Chondrocyte (in vitro differentiated cells): ENCODE data around the gene GYG2. TPM values are rescaled to one million over a fixed set of nuclear protein-coding genes. Genes with fewer than 3 reads are reported as not detected.

Experiments used
- DNase-seq: peaks from one replicate; pipeline ENCODE4 v3.0.0; 2021; ENCODE audit warnings: mixed read lengths, low spot score
- H3K27ac Mint-ChIP-seq: one replicate; pipeline ENCODE4 v1.8.0; 2021; ENCODE audit warnings: mild to moderate bottlenecking, moderate library complexity, mixed read lengths; ENCODE audit not compliant: unreplicated experiment
- H3K27me3 Mint-ChIP-seq: 2 replicates; pipeline ENCODE4 v1.8.0; 2021; ENCODE audit warnings: low read depth, mixed read lengths
- H3K36me3 Mint-ChIP-seq: 2 replicates; pipeline ENCODE4 v1.8.0; 2021; ENCODE audit warnings: low read depth, mixed read lengths
- H3K4me1 Mint-ChIP-seq: 2 replicates; pipeline ENCODE4 v1.8.0; 2021; ENCODE audit warnings: low read depth, mild to moderate bottlenecking, mixed read lengths
- H3K4me3 Mint-ChIP-seq: one replicate; pipeline ENCODE4 v1.8.0; 2021; ENCODE audit warnings: mild to moderate bottlenecking, moderate library complexity, mixed read lengths; ENCODE audit not compliant: unreplicated experiment
- H3K9me3 Mint-ChIP-seq: 2 replicates; pipeline ENCODE4 v1.8.0; 2021; ENCODE audit warnings: low read depth, mixed read lengths
- total RNA-seq: library from RNA; stranded (reverse); gene quantifications from 3 replicates; pipeline ENCODE4 v1.2.1, GENCODE V29; 2021
- TF ChIP-seq, protein P1 (sequence below): fragments of 200-600 bp; sonication (generic); IDR thresholded peaks from 2 replicates; pipeline ENCODE4 v1.5.0; 2021; ENCODE audit warnings: antibody characterized with exemption, mild to moderate bottlenecking, moderate library complexity

The GYG2 gene
- total RNA-seq, 1 donor from 2014 or later, result 12.1 TPM

DNA sequence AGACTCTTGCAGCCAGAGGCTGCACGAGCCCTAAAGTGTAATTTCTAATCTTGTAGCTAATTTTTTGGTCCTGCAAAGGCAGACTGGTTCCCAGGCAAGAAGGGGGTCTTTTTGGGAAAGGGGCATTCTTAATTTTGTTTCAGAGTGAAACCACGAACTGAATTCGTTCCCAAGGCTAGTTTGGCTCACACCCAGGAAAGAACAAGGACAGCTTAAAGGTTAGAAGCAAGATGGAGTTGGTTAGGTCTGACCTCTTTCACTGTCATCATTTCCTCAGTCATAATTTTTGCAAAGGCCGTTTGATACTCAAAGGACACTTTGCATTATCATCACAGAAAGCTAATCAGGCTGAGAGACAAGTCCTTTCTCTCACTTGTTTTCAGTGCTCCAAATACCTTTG is 46.0 kb upstream of the GYG2 start:
- no peaks in the 10 kb centered on the region for H3K36me3 Mint-ChIP-seq
- peaks cover 2% of the 10 kb centered on the region for H3K27me3 Mint-ChIP-seq
- DNase-seq, result no peak
- TF ChIP-seq, protein P1, sequence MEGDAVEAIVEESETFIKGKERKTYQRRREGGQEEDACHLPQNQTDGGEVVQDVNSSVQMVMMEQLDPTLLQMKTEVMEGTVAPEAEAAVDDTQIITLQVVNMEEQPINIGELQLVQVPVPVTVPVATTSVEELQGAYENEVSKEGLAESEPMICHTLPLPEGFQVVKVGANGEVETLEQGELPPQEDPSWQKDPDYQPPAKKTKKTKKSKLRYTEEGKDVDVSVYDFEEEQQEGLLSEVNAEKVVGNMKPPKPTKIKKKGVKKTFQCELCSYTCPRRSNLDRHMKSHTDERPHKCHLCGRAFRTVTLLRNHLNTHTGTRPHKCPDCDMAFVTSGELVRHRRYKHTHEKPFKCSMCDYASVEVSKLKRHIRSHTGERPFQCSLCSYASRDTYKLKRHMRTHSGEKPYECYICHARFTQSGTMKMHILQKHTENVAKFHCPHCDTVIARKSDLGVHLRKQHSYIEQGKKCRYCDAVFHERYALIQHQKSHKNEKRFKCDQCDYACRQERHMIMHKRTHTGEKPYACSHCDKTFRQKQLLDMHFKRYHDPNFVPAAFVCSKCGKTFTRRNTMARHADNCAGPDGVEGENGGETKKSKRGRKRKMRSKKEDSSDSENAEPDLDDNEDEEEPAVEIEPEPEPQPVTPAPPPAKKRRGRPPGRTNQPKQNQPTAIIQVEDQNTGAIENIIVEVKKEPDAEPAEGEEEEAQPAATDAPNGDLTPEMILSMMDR, result no peak
- H3K4me1 Mint-ChIP-seq, result no peaks in the 10 kb centered on the region
- no peak overlapping the region for H3K27ac Mint-ChIP-seq
- H3K9me3 Mint-ChIP-seq, result no peaks in the 10 kb centered on the region
- H3K4me3 Mint-ChIP-seq, result no peak overlapping the region

DNA sequence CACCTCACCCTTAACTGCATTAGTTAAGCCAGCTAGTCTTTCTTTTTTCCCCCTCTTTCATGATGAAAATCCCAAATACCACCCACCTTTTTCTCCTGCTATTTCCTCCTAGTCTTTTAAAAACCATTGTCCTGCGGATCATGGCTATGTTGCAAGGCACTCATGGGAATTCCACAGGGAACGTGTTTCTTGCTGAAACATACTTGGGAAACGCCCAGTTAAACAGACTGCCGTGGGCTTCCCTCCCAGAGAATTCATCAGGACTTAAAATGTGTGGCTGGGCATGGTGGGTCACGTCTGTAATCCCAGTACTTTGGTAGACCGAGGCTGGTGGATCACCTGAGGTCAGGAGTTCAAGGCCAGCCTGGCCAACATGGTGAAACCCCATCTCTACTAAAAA is 44.7 kb upstream of the GYG2 start:
- H3K27ac Mint-ChIP-seq, result no peak overlapping the region
- no peak overlapping the region for H3K4me3 Mint-ChIP-seq
- H3K27me3 Mint-ChIP-seq, result peaks cover 3% of the 10 kb centered on the region
- H3K9me3 Mint-ChIP-seq, result no peaks in the 10 kb centered on the region
- TF ChIP-seq, protein P1, result no peak
- no peak for DNase-seq
- H3K4me1 Mint-ChIP-seq, result no peaks in the 10 kb centered on the region
- H3K36me3 Mint-ChIP-seq, result no peaks in the 10 kb centered on the region

DNA sequence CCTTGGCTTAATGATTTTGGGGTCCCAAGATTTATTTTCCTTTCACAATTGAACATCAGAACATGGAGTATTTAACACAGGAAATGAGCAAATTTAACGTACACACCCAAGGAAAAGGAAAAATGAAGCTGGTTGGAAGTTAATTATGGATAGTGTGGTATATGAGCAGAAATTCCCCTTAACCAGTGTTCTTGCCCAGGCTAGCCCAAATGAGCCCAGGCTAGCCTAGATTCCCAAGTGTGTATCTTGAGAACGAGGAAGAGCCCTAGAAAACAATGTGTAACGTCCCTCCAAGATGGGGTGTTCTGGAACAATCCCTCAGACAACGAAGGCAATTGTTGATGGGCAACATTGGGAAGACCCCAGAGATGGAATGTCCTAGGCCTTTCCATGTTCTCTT is 43.2 kb upstream of the GYG2 start:
- H3K4me3 Mint-ChIP-seq, result no peak overlapping the region
- no peaks in the 10 kb centered on the region for H3K4me1 Mint-ChIP-seq
- H3K36me3 Mint-ChIP-seq, result no peaks in the 10 kb centered on the region
- peaks cover 2% of the 10 kb centered on the region for H3K27me3 Mint-ChIP-seq
- no peak for DNase-seq
- no peaks in the 10 kb centered on the region for H3K9me3 Mint-ChIP-seq
- TF ChIP-seq, protein P1, result no peak
- no peak overlapping the region for H3K27ac Mint-ChIP-seq

DNA sequence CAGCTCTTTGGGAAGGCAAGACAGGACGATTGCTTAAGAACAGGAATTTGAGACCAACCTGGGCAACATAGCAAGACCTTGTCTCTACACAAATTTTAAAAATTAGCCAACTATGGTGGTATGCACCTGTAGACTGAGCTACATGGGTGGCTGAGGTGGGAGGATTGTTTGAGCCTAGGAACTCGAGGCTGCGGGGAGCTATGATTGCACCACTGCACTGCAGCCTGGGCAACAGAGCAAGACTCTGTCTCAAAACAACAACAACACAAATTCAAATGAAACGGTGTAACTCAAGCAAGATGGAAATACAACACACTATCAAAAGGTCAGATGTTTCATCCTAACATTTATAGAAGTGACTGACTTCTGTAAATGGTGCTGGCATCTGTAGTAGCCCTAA is 39.8 kb upstream of the GYG2 start:
- Mint-ChIP-seq H3K4me3 (no peak overlapping the region), H3K9me3 (no peaks in the 10 kb centered on the region), H3K27ac (no peak overlapping the region), H3K36me3 (no peaks in the 10 kb centered on the region), H3K27me3 (peaks cover 6% of the 10 kb centered on the region), H3K4me1 (no peaks in the 10 kb centered on the region)
- TF ChIP-seq, protein P1, result no peak
- no peak for DNase-seq

- peaks cover 6% of the 10 kb centered on the region for H3K27me3 Mint-ChIP-seq
- TF ChIP-seq, protein P1, result no peak
- no peaks in the 10 kb centered on the region for H3K4me1 Mint-ChIP-seq
- no peak overlapping the region for H3K4me3 Mint-ChIP-seq
- no peaks in the 10 kb centered on the region for H3K36me3 Mint-ChIP-seq
- no peak overlapping the region for H3K27ac Mint-ChIP-seq
- DNase-seq, result no peak
- H3K9me3 Mint-ChIP-seq, result no peaks in the 10 kb centered on the region
These were observed 39.2 kb upstream of the GYG2 start for GRCh38 chrX:2789569-2789968.
